ENCODE measurements around the gene NRXN3. TPM values are rescaled to one million over a fixed set of nuclear protein-coding genes. Genes with fewer than 3 reads are reported as not detected.

The NRXN3 gene
- total and polyA plus RNA-seq, 2 donors (not counting 1 experiment from before 2014, with no cell fraction given) = 0.83 to 34.6 TPM

DNA sequence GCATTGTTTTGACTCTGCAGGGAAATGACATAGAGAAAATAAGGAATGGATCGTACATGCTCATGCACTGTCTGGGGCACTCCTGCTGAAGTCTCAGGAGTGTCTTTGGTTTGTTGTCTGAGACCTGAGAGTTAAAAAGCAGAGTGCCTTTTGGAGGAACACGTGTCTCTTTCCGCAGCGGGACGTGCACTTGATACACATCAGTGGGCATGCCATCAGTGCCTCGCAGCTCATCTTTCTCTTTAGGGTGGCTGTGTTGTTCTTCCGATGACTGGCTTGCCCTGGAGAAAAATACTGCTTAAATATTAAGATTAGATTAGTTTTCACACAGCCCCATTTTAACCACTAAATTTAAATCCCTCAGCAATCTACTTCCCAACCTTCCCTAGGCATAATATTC, 1205.2 kb downstream of the NRXN3 start:
- H3K27me3 ChIP-seq (ENCODE audit: control insufficient read depth, insufficient read depth, low read length) = no peaks in the 10 kb centered on the region
- H3K4me3 ChIP-seq (replicated peaks in 1 of 4; ENCODE audit: control extremely low read depth in 1 of 4, insufficient read depth in 1 of 4, low read depth in 3 of 4, low read length in 4 of 4) = no peak overlapping the region
- H3K4me2 ChIP-seq (ENCODE audit: extremely low read depth, insufficient read depth, low read length) = no peak overlapping the region
- H2AFZ ChIP-seq (ENCODE audit: low read length) = no peak overlapping the region
- H3K79me2 ChIP-seq (ENCODE audit: control insufficient read depth, insufficient read depth, low read length) = no peaks in the 10 kb centered on the region
- H3K4me1 ChIP-seq (ENCODE audit: control insufficient read depth, extremely low read depth, insufficient read depth, low read length) = no peaks in the 10 kb centered on the region
- H3K36me3 ChIP-seq (ENCODE audit: control insufficient read depth, insufficient read depth, low read length) = no peaks in the 10 kb centered on the region
- H3K9ac ChIP-seq (ENCODE audit: insufficient read depth, low read length) = no peak overlapping the region
- H3K27ac ChIP-seq (ENCODE audit: insufficient read depth, low read length) = no peak overlapping the region
- H4K20me1 ChIP-seq (ENCODE audit: control insufficient read depth, extremely low read depth, insufficient read depth, low read length) = no peaks in the 10 kb centered on the region
- DNase-seq (ENCODE audit: low read depth in 2 of 2) = no peak
- TF ChIP-seq, protein P1, sequence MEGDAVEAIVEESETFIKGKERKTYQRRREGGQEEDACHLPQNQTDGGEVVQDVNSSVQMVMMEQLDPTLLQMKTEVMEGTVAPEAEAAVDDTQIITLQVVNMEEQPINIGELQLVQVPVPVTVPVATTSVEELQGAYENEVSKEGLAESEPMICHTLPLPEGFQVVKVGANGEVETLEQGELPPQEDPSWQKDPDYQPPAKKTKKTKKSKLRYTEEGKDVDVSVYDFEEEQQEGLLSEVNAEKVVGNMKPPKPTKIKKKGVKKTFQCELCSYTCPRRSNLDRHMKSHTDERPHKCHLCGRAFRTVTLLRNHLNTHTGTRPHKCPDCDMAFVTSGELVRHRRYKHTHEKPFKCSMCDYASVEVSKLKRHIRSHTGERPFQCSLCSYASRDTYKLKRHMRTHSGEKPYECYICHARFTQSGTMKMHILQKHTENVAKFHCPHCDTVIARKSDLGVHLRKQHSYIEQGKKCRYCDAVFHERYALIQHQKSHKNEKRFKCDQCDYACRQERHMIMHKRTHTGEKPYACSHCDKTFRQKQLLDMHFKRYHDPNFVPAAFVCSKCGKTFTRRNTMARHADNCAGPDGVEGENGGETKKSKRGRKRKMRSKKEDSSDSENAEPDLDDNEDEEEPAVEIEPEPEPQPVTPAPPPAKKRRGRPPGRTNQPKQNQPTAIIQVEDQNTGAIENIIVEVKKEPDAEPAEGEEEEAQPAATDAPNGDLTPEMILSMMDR (conservative IDR thresholded peaks at IDR 0.05 in 1 of 2, IDR thresholded peaks at IDR 0.05 in 1 of 2; ENCODE audit: low read depth in 1 of 2, low read length in 2 of 2) = no peak
- TF ChIP-seq EZH2 (IDR thresholded peaks at IDR 0.05; ENCODE audit: low read length, missing control alignments) = no peak
- no peaks in the 10 kb centered on the region for H3K9me3 ChIP-seq (ENCODE audit: control insufficient read depth, insufficient read depth, low read depth, low read length)

DNA sequence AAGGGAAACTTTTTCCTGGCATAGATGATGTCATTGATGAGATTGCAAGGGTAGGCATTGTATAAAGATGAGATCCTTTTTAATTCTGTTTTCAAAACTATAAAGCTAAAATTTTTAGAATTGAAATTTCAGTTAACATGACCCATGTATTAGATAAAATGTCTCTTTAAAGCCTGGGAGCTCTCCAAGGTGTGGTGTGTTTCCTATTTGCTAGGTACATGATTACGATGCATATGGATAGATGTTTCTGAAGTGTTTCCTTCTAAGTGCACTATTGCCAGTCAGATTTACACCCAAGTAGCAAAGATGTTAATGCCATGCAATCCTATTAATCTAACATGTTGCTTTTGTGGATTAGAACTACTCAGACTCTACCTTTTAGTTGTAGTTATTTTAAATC, 1206.4 kb downstream of the NRXN3 start:
- Histone ChIP-seq H3K9ac (ENCODE audit: insufficient read depth, low read length) (no peak overlapping the region), H4K20me1 (ENCODE audit: control insufficient read depth, extremely low read depth, insufficient read depth, low read length) (no peaks in the 10 kb centered on the region), H3K27ac (ENCODE audit: insufficient read depth, low read length) (no peak overlapping the region), H2AFZ (ENCODE audit: low read length) (no peak overlapping the region), H3K4me3 (replicated peaks in 1 of 4; ENCODE audit: control extremely low read depth in 1 of 4, insufficient read depth in 1 of 4, low read depth in 3 of 4, low read length in 4 of 4) (no peak overlapping the region), H3K79me2 (ENCODE audit: control insufficient read depth, insufficient read depth, low read length) (no peaks in the 10 kb centered on the region), H3K4me2 (ENCODE audit: extremely low read depth, insufficient read depth, low read length) (no peak overlapping the region), H3K4me1 (ENCODE audit: control insufficient read depth, extremely low read depth, insufficient read depth, low read length) (no peaks in the 10 kb centered on the region), H3K27me3 (ENCODE audit: control insufficient read depth, insufficient read depth, low read length) (no peaks in the 10 kb centered on the region), H3K9me3 (ENCODE audit: control insufficient read depth, insufficient read depth, low read depth, low read length) (no peaks in the 10 kb centered on the region), H3K36me3 (ENCODE audit: control insufficient read depth, insufficient read depth, low read length) (no peaks in the 10 kb centered on the region)
- TF ChIP-seq, protein P1 (conservative IDR thresholded peaks at IDR 0.05 in 1 of 2, IDR thresholded peaks at IDR 0.05 in 1 of 2; ENCODE audit: low read depth in 1 of 2, low read length in 2 of 2) = no peak
- TF ChIP-seq EZH2 (IDR thresholded peaks at IDR 0.05; ENCODE audit: low read length, missing control alignments) = no peak
- no peak for DNase-seq (ENCODE audit: low read depth in 2 of 2)

DNA sequence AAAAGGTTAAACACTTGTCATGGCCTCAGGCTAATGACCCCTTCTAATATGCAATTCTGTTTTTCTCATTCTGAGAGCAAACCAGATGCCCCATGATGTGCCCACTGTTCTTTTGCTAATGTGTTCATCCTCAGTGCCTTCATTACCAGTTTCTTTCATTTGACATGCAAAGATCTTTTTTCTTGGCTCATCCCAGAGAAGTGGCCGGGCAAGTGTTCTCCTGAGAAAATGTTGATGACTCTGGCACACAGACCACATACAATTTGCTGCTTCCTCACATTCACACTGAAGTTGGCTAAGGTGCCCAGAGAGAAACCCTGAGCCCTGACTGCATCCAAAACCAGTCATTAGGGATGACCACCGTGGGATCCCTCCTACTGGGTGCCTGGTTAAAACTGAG, 1207.8 kb downstream of the NRXN3 start:
- no peak overlapping the region for H3K9ac ChIP-seq (ENCODE audit: insufficient read depth, low read length)
- no peaks in the 10 kb centered on the region for H3K27me3 ChIP-seq (ENCODE audit: control insufficient read depth, insufficient read depth, low read length)
- H3K4me1 ChIP-seq (ENCODE audit: control insufficient read depth, extremely low read depth, insufficient read depth, low read length) = no peaks in the 10 kb centered on the region
- no peak overlapping the region for H3K4me2 ChIP-seq (ENCODE audit: extremely low read depth, insufficient read depth, low read length)
- H3K36me3 ChIP-seq (ENCODE audit: control insufficient read depth, insufficient read depth, low read length) = no peaks in the 10 kb centered on the region
- no peaks in the 10 kb centered on the region for H3K9me3 ChIP-seq (ENCODE audit: control insufficient read depth, insufficient read depth, low read depth, low read length)
- DNase-seq (ENCODE audit: low read depth in 2 of 2) = no peak
- no peaks in the 10 kb centered on the region for H3K79me2 ChIP-seq (ENCODE audit: control insufficient read depth, insufficient read depth, low read length)
- no peaks in the 10 kb centered on the region for H4K20me1 ChIP-seq (ENCODE audit: control insufficient read depth, extremely low read depth, insufficient read depth, low read length)
- no peak overlapping the region for H3K27ac ChIP-seq (ENCODE audit: insufficient read depth, low read length)
- H3K4me3 ChIP-seq (replicated peaks in 1 of 4; ENCODE audit: control extremely low read depth in 1 of 4, insufficient read depth in 1 of 4, low read depth in 3 of 4, low read length in 4 of 4) = no peak overlapping the region
- H2AFZ ChIP-seq (ENCODE audit: low read length) = no peak overlapping the region
- TF ChIP-seq, protein P1 (conservative IDR thresholded peaks at IDR 0.05 in 1 of 2, IDR thresholded peaks at IDR 0.05 in 1 of 2; ENCODE audit: low read depth in 1 of 2, low read length in 2 of 2) = no peak
- no peak for TF ChIP-seq EZH2 (IDR thresholded peaks at IDR 0.05; ENCODE audit: low read length, missing control alignments)

Measured in fibroblast of lung (primary cell).